ENCODE data around the gene ZNF892.
A peak's percentile ranks its signal among the peaks of the same experiment; 100 is the strongest.

Gene ZNF892

DNA sequence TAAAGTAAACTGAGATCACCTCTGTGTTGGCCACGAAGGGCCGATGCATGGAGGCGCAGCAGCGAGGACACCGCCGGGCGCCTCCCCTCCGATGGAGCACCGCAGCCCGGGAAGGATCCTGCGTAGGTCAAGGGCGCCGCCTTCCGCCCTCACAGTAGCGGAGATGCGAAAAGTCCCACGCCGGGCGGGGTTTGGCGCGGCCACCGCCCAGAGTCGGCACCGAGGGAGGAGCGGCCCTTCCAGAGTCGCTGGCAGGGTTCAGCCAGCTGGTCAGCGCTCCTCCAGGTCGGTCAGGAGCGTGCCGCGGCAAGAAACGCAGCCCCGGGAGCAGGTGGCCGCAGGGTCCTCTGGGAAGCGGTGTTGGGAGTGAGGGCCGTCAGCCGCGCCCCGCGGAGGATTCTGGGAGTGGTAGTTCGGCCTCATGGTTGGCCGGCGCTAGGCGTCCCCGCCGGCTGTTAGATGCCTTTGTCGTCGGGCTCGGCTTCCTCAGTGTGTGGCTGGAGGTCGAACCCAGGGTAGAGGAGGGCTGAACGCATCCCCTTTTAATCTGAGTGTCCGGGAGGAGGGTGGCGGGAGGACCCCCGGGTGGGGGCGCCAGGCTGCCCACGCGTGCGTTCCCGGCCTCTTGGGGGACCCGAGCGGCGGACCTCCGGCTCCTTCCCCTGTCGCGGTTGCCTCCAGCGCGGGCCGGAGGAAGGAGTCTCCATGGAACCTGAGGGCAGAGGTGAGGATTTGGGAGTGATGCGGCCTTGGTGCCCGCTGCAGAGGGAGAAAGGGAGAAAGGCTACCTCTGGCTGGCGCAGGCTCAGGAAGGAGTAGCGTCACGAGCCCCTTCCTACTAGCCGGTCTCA is at the start of gene ZNF892:
Gene ZNF892, plus strand, starts transcription at position 411 of the 851 bp plus-strand sequence. Its CDS starts 295 bp downstream, at position 706.
- peak; percentile 92 for DNase-seq (ENCODE audit: extremely low spot score)
- ChIA-PET CTCF (interaction anchor here (0.7 kb wide), 1 partner anchor 24 kb away, joined by 3 read pairs; no protein-coding TSS in a partner anchor), POLR2A (interaction anchor here (1.6 kb wide), 1 partner anchor 25 kb away, joined by 4 read pairs; no protein-coding TSS in a partner anchor)
- no peak for TF ChIP-seq ZNF384 (IDR thresholded peaks at IDR 0.05)
- TF ChIP-seq L3MBTL2 (conservative IDR thresholded peaks at IDR 0.05): peak; percentile 95
- no peak for TF ChIP-seq FOXM1 (IDR thresholded peaks at IDR 0.05; ENCODE audit: borderline replicate concordance)
- TF ChIP-seq, protein P1, sequence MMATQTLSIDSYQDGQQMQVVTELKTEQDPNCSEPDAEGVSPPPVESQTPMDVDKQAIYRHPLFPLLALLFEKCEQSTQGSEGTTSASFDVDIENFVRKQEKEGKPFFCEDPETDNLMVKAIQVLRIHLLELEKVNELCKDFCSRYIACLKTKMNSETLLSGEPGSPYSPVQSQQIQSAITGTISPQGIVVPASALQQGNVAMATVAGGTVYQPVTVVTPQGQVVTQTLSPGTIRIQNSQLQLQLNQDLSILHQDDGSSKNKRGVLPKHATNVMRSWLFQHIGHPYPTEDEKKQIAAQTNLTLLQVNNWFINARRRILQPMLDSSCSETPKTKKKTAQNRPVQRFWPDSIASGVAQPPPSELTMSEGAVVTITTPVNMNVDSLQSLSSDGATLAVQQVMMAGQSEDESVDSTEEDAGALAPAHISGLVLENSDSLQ (IDR thresholded peaks at IDR 0.05): no peak
- TF ChIP-seq ELF4 (IDR thresholded peaks at IDR 0.05): peak; percentile 36
- no peak for TF ChIP-seq HDGF (IDR thresholded peaks at IDR 0.05; ENCODE audit: borderline replicate concordance)
- TF ChIP-seq CTBP1 (IDR thresholded peaks at IDR 0.05; ENCODE audit: borderline replicate concordance): peak; percentile 50; the same call in 1 of the 2 replicates
- TF ChIP-seq ARNT (IDR thresholded peaks at IDR 0.05): no peak
- no peak for TF ChIP-seq SP1 (IDR thresholded peaks at IDR 0.05)
- TF ChIP-seq BHLHE40 (IDR thresholded peaks at IDR 0.05; ENCODE audit: borderline replicate concordance): no peak

DNA sequence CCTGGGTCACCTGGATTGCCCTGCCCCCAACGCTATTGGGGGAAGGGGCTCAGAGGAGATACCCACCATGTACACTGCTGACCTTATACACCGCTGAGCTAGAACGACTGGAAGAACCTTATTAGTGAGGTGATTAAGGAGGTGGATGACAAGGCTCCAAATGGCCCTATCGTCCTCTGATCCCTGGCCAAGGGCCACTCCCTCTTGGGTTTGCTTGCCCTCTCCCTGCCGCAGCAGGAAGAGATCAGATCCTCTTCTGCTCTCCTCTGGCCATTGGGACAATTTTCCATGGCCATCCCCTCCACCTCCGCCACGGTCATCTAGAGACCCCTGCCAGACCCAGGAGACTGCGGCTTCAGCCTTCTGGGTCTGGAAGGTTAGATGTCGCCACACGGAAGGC is 48.9 kb upstream of the ZNF892 start:
- ChIA-PET POLR2A (interaction anchor here (2.8 kb wide), 1 partner anchor 37 kb away, joined by 26 read pairs; the partner anchor contains the start of gene MRPS5), CTCF (no interaction called here)
- DNase-seq (ENCODE audit: extremely low spot score): no peak
- TF ChIP-seq SUZ12 (IDR thresholded peaks at IDR 0.05) (no peak), LEF1 (IDR thresholded peaks at IDR 0.05; ENCODE audit: borderline replicate concordance) (no peak), FOXM1 (IDR thresholded peaks at IDR 0.05; ENCODE audit: borderline replicate concordance) (no peak), ZNF384 (IDR thresholded peaks at IDR 0.05) (no peak), BHLHE40 (IDR thresholded peaks at IDR 0.05; ENCODE audit: borderline replicate concordance) (no peak), HDGF (IDR thresholded peaks at IDR 0.05; ENCODE audit: borderline replicate concordance) (no peak), FOXA1 (IDR thresholded peaks at IDR 0.05) (no peak), FOXK2 (IDR thresholded peaks at IDR 0.05) (no peak), L3MBTL2 (conservative IDR thresholded peaks at IDR 0.05) (no peak), TARDBP (IDR thresholded peaks at IDR 0.05) (no peak), CTBP1 (IDR thresholded peaks at IDR 0.05; ENCODE audit: borderline replicate concordance) (no peak), ELF4 (IDR thresholded peaks at IDR 0.05) (no peak), SP1 (IDR thresholded peaks at IDR 0.05) (no peak), ARNT (IDR thresholded peaks at IDR 0.05) (no peak), NFRKB (IDR thresholded peaks at IDR 0.05) (no peak)
- TF ChIP-seq, protein P1 (IDR thresholded peaks at IDR 0.05): no peak

DNA sequence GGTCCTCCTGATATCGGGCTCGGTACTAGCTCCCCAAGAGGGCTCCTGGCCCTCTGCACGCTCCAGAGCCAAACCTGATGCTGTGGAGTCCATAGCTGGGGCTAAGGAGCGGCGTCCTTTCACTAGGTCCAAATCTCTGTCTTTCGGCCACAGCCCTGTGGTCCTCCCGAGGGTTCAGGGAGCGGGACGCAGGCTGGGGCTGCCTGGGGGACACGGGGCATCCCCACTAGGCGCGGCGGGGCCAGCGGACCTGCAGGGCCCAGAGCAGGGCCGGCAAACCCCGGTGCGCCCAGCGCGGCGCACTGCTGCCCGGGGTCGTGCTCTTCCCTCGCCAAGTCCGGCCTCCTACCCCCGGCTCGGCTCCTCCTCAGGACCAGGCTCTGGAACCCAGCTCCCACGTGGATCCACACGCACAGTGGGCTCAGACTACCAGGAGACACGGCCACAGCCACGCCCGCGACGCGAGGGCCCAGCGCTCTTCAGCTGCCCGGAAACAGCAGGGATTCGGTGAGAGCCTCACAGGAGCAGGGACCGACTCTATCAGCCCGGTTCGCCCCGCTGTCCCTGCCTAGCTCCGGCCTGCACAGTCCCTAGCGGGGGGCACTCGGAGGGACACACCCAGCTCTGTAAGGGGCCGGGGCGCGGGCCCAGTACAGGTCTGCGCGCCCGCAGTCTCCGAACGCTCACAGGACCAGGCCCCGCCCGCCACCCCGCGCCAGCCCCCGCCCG is 48.3 kb upstream of the ZNF892 start:
- ChIA-PET POLR2A (interaction anchor here (1.0 to 2.8 kb wide), 6 partner anchors 8 to 40 kb away, joined by 3 to 26 read pairs (median 4); partner anchors contain the start of gene MRPS5), CTCF (no interaction called here)
- TF ChIP-seq ELF4 (IDR thresholded peaks at IDR 0.05) (no peak), SUZ12 (IDR thresholded peaks at IDR 0.05) (no peak), L3MBTL2 (conservative IDR thresholded peaks at IDR 0.05) (peak; percentile 47; the same call in 1 of the 2 replicates)
- peak; percentile 45 for DNase-seq (ENCODE audit: extremely low spot score)

DNA sequence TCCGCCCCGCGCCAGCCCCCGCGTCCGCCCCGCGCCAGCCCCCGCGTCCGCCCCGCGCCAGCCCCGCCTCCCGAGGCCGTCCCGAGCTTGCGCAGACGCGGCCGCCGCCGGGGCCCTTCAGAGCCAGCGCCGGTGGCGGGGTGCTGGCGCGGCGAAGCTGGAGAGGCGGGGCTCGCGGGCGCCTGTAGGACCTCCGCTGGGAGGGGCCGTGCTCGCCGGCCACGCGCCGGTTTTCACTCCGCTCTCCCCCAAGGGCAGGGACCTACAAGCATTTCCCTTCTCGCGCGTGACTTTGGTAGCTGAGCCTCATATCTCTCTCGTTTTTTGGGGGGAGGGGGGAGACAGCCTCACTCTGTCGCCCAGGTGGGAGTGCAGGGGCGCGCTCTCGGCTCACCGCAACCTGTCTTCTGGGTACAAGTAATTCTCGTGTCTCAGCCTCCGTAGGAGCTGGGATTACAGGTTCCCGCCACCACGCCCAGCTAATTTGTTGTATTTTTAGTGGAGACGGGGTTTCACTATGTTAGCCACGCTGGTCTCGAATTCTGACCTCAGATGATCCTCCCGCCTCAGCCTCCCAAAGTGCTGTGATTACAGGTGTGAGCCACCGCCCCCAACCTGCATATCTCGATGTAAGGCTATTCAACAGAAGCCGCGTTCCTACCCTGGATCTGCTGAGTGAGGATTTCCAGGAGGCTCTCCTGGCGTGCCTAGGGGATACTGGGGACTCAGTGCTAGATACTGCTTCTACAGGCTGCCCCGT is 47.5 kb upstream of the ZNF892 start, which contains the start of gene ZNF514:
Gene ZNF514, minus strand, starts transcription at position 159 of the 760 bp plus-strand sequence. CDS start 6,595 bp downstream, outside the sequence.
- peak; percentile 77 for DNase-seq (ENCODE audit: extremely low spot score)
- ChIA-PET CTCF (interaction anchor here (0.6 kb wide), 1 partner anchor 203 kb away, joined by 6 read pairs; no protein-coding TSS in a partner anchor), POLR2A (interaction anchor here (1.0 to 2.8 kb wide), 6 partner anchors 9 to 41 kb away, joined by 3 to 26 read pairs (median 4); partner anchors contain the start of gene MRPS5)
- no peak for TF ChIP-seq FOXA1 (IDR thresholded peaks at IDR 0.05)
- TF ChIP-seq HDGF (IDR thresholded peaks at IDR 0.05; ENCODE audit: borderline replicate concordance): no peak
- TF ChIP-seq ZNF384 (IDR thresholded peaks at IDR 0.05): no peak
- peak; percentile 24; the same call in 1 of the 2 replicates for TF ChIP-seq L3MBTL2 (conservative IDR thresholded peaks at IDR 0.05)
- TF ChIP-seq ARNT (IDR thresholded peaks at IDR 0.05): no peak

DNA sequence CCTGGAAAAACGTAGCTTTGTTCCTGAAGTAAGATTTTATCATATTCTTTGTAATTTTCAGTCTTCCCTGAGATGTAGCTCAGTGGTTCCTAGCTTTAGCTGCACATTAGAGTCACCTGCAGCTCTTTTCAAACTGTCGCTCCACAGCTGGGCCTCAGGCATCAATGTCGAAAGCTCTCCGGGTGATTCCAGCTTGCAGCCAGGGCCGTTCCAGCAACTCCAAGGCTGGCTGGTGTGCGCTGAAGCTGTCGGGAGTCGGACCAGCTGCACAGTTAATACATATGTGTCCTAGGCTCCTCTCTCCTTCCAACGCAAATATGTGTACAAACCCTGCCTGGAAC is 42.3 kb upstream of the ZNF892 start:
- CTCF ChIA-PET: interaction anchor here (0.6 kb wide), 1 partner anchor 109 kb away, joined by 5 read pairs; no protein-coding TSS in a partner anchor
- no peak for DNase-seq (ENCODE audit: extremely low spot score)
- POLR2A ChIA-PET: interaction anchor here (1.0 to 5.2 kb wide), 12 partner anchors 8 to 143 kb away, joined by 3 to 38 read pairs (median 4); partner anchors contain the start of gene MRPS5
- TF ChIP-seq SP1 (IDR thresholded peaks at IDR 0.05) (no peak), HDGF (IDR thresholded peaks at IDR 0.05; ENCODE audit: borderline replicate concordance) (no peak), SUZ12 (IDR thresholded peaks at IDR 0.05) (no peak), ARNT (IDR thresholded peaks at IDR 0.05) (no peak), TARDBP (IDR thresholded peaks at IDR 0.05) (no peak), FOXK2 (IDR thresholded peaks at IDR 0.05) (no peak), FOXM1 (IDR thresholded peaks at IDR 0.05; ENCODE audit: borderline replicate concordance) (no peak), BHLHE40 (IDR thresholded peaks at IDR 0.05; ENCODE audit: borderline replicate concordance) (no peak), LEF1 (IDR thresholded peaks at IDR 0.05; ENCODE audit: borderline replicate concordance) (no peak), FOXA1 (IDR thresholded peaks at IDR 0.05) (no peak), NFRKB (IDR thresholded peaks at IDR 0.05) (no peak), ZNF384 (IDR thresholded peaks at IDR 0.05) (no peak), CTBP1 (IDR thresholded peaks at IDR 0.05; ENCODE audit: borderline replicate concordance) (no peak), ELF4 (IDR thresholded peaks at IDR 0.05) (no peak), L3MBTL2 (conservative IDR thresholded peaks at IDR 0.05) (no peak)
- TF ChIP-seq, protein P1 (IDR thresholded peaks at IDR 0.05): no peak

Data from HEK293T (cell line).